Fibroblast of pulmonary artery (primary cell): ENCODE data around the gene SNED1.

Source experiments
- DNase-seq: peaks from one replicate; pipeline ENCODE4 v3.0.0-alpha.2; 2010; ENCODE audit warnings: low read depth
- H3K4me3 ChIP-seq: replicated peaks from 2 replicates; pipeline ENCODE4 v1.5.1; 2011; ENCODE audit warnings: low read depth, mild to moderate bottlenecking, control low read depth, low read length, moderate library complexity
- TF ChIP-seq, protein P1 (sequence below): IDR thresholded peaks from 2 replicates; pipeline ENCODE4 v1.5.1; 2011; ENCODE audit warnings: mild to moderate bottlenecking, control low read depth, low read length, inconsistent platforms; ENCODE audit errors: missing control alignments

The SNED1 gene

DNA sequence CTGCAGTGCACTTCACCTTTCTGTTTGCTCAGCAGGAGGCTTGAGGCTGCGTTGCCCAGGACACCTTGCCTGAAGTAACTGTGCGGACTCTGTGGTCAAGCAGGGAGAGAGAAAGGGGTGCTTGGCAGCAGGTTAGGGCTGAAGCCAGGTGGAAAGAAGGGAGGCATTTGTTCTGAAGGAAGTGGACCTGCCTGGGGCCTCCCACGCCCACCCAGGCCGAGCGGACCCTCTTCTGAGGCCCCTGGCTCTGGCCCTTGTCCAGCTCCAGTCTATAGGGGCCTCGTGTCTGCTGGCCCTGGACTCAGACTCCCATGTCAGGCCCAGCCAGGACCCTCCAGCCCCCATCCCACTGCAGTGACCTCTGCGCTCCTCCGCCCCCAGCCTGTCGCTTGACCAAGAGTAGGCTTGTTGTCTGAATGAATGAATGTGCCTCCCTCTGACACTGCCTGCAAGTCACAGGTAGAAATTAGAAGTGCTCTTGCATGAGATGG is 2.5 kb downstream of the SNED1 start:
- TF ChIP-seq, protein P1, sequence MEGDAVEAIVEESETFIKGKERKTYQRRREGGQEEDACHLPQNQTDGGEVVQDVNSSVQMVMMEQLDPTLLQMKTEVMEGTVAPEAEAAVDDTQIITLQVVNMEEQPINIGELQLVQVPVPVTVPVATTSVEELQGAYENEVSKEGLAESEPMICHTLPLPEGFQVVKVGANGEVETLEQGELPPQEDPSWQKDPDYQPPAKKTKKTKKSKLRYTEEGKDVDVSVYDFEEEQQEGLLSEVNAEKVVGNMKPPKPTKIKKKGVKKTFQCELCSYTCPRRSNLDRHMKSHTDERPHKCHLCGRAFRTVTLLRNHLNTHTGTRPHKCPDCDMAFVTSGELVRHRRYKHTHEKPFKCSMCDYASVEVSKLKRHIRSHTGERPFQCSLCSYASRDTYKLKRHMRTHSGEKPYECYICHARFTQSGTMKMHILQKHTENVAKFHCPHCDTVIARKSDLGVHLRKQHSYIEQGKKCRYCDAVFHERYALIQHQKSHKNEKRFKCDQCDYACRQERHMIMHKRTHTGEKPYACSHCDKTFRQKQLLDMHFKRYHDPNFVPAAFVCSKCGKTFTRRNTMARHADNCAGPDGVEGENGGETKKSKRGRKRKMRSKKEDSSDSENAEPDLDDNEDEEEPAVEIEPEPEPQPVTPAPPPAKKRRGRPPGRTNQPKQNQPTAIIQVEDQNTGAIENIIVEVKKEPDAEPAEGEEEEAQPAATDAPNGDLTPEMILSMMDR: no peak
- H3K4me3 ChIP-seq: no peak overlapping the region
- DNase-seq: no peak

DNA sequence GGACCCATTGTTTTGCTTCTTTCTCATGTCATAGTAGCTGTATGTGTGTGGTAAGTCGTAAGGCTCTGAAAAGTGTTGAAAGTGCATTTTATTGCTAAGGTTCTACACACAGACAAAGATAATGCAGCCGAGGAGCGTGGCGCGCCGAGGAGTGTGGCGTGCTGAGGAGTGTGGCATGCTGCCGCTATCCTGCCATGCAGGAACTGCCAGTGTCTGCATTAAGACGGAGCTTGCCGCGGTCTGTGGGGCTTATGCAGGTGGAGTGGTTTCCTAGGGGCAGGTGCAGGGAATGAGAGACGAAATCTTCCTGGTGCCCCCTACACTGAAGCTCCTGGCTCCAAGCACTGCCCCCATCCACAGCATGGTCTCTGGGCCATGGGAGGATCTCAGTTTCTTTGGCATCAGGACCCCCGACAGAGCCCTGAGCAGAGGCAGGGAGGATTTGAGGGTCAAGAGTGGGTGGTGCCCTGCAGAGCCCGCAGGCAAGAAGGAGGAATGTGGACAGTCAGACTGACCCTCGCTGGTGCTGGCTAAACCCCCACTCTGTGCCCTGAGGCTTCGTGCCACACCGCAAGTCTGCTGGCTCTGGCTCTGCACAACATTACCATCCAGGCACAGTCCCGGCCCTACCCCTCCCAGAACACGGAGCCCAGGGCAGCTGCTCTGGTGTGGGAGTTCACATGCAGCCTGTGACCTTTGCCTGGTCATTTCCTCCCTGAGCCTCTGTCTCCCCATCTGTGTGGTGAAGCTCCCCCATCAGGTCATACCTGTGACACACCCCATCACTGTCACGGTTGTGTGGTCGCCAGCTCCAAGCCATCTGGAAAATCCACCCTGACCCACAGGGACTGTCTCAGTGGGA is 3.2 kb downstream of the SNED1 start:
- DNase-seq: no peak
- H3K4me3 ChIP-seq: no peak overlapping the region
- TF ChIP-seq, protein P1: no peak

DNA sequence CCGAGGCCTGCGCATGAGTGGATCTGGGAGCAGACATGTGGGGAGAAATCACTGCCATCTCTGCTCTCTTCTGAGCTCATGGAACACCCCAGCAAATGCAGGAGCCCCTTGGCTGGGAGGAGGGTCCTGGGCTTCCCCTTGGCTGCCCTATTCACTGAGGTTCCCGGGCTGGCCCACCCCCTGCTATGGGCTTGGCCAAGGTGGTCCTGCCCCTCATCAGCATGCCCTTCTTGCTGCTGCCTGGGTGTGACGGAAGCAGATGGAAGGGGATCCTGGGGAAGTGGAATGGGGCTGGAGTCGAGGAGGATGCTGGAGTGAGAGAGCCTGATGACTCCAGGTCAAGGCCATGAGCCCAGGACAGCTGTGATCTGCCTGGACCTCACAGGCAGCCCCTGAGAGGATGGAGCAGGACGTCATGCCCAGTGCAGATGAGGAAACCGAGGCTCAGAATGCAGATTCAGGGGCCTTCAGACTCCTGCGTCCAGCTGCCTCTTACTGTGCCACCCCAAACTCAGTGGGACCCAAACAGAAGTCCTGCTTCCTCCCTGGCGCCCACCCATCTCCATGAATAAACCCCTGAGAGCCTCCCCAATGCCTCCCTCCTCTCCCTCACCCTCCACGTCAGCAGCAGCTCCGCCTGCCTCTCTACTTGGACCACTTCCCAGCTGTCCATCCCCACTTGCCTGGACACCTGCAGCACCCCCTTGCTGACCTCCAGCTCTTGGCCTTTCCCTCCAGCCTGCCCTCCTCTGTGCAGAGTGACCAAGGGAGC is 4.0 kb downstream of the SNED1 start:
- TF ChIP-seq, protein P1: no peak
- no peak overlapping the region for H3K4me3 ChIP-seq
- DNase-seq: no peak

DNA sequence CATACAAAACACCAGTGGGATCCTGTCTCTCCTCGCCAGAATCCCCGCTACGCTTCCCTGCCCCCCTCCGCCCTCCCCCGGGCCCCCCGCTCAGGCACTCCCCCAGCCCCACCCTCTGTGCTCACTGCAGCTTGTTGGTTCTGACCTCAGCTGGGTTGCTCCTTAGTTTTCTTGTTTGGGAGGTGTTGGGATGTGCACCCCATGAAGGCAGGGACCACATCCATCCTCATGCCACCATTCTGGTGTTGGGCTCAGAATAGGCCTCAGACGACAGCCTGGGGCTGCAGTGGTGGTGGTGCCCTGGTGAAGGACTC is 4.6 kb downstream of the SNED1 start:
- H3K4me3 ChIP-seq: no peak overlapping the region
- TF ChIP-seq, protein P1: no peak
- DNase-seq: no peak

DNA sequence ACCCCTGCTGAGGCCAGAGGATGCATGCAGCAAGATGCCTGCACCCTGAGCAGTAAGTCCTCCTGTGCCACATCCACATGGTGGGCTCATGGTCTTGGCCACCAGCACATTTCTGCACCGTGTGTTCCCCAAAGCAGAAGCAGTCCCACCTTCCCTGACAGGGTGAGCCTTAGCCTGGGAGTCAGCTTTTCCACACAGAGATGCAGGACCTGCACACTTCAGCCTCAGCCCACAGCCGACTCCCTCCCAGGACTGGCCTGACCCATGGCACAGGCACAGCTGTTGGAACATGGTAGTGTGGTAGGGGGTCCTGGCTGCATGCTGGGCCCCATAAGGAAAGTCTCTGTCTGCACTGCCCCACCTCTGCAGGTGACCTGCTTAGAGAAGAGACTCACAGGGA is 5.0 kb downstream of the SNED1 start:
- no peak for DNase-seq
- TF ChIP-seq, protein P1: no peak
- H3K4me3 ChIP-seq: no peak overlapping the region

DNA sequence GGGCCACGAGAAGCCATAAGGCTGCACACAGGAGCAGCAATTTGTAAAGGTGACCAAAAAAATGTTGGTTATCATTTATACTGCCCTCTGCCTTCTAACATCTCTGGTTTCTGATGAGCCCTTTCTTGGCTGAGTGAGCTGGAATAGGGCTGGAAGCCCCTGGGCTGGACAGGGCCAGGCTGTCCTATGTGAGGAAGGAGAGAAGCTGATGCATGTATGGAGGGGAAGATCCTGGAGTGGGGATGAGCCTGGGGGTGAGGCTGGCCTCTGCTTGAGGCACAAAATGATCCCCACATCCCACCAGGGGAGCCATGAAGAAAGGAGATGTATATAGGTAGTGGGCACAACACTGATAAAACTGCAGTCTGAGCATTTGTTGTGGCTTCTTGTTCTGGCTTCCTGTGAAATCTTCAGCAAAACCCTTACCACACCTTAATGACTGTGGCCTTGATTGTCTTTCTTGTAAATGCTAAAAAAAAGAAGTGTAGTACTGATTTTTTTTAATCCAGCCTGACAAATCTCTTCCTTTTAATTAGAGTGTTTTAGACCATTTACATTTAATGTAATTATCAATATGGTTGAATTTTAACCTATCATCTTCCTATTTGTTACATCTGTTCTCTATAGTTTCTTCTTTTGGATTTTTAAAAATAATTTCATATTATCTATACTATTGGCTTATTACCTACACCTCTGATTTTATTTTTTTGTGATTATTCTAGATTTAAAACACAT is 5.6 kb downstream of the SNED1 start:
- DNase-seq: no peak
- TF ChIP-seq, protein P1: no peak
- no peak overlapping the region for H3K4me3 ChIP-seq
